ENCODE data around the gene RPRD1A.
"Not testable (repeated sequence)": the region's sequence is repeated elsewhere in the genome, so short reads cannot be mapped to it uniquely, and the experiment has no call there.

DNA sequence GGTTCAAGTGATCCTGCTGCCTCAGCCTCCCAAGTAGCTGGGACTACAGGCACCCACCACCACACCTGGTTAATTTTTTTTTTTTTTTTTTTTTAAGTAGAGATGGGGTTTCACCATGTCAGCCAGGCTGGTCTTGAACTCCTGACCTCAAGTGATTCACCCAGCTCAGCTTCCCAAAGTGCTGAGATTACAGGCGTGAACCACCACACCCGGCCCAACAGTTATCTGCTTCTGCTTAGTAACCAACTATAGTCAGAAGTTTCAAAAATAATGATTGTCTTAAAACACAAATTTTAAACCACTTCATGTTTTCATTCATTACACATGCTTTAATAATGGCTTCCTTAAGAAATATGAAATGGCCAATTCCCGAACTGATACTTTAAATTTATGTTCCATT is 43.1 kb downstream of the RPRD1A start:
- not testable (repeated sequence) for TF ChIP-seq CTCF (optimal IDR thresholded peaks at IDR 0.05 in 1 of 3, IDR thresholded peaks at IDR 0.05 in 1 of 3, conservative IDR thresholded peaks at IDR 0.05 in 1 of 3; ENCODE audit: extremely low read depth in 1 of 3, insufficient read depth in 2 of 3, low read length in 3 of 3); EZH2 (IDR thresholded peaks at IDR 0.05; ENCODE audit: low read length)

Data from keratinocyte (primary cell).